ENCODE data around the gene MED9.

MED9 gene

DNA sequence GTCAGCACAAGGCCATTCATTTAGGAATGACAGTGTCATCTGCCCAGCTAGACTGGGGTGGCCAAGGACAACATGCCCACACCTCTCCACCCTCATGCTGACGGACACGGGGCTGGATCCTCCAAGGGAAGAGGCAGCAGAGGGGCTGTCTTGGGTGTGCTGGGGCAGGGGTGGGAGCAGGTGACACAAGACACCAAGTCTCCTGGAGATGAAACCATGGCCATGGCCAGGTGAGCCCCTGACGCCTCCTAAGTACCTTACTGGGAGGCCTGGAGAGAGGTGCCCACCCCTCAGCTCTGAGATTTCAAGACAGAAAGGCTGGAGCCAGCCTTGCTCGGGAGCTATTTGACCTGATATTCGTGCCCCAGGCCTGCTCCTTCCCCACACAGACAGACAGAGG lies 28.4 kb downstream of the MED9 start:
- no peak for DNase-seq

DNA sequence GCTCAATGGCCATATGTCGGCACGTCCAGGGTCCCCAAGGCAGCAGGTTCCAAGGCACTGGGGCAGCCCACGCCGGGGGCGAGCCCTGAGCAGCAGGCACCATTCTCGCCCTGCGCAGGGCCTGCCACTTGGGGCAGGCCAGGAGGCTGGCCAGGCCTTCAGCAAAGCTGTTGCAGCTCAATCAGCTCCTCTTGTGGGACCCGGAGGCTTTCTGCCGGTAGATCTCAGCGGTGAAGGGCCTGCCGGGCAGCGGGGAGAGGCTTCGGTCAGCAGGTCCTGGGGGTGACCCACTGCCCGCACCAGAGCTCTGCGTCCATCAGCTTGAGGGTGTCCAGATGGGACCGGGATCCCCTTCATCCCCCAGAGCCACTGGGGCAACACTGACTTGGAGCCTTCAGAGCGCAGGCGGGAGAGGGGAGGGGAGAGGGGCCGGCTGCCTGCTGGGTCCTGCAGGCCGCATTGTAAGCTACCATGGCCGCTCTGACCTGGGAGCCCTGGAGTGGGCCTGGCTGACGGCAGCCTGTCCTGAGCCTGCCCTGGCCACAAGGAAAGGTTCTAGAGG lies 28.9 kb downstream of the MED9 start:
- no peak for DNase-seq

DNA sequence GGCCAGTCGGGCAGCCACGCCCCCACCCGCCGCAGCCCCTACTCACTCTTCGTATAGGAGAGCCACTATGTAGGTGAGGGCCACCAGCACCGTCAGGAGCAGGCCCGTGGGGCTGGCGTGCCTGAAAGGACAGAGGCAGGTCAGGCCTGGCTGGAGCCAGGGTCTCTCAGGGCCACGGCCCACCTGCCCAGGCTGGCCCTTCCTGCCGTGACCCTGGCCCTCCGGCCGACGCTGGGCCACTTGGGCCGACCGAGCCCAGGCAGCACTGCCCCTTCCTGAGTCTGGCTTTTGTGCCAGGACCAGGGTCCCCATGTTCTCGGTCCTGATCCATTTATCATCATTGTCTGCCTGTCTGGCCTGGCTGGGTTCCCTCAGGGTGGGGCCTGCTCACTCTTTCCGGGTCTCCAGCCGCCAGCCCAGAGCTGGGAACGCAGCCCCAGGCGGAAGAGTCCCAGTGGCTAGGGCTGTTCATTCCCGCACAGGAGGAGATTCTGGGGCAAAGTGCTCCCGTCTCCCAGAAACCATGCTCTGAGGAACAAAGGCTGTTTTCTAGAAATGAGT lies 29.5 kb downstream of the MED9 start:
- no peak for DNase-seq

DNA sequence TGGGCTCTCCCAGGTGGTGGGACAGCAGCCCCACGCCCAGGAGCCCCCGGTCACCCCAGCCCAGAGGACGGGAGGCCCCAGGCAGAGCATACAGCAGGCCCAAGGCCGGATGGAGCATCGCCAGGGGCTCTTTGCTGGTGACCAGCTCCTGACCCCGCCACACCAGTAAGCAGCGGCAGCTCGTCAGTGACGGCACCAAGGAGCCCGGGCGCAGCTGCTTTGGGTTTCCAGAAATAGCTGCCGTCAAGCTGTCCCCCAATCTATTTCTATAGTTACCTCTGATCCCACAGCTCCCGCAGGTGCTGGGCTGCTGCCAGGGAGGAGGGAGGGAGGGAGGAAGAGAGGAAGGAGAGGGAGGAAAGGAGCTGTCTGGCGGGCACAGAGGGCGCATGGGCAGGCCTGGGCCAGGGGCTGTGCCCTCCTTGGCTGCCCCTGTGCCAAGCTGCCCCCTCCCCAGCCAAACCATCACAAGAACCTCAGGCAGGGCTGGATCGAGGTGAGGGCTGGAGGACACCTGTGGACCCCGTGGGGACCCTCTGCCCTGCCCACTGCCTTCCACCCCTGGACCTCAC lies 30.2 kb downstream of the MED9 start:
- no peak for DNase-seq

DNA sequence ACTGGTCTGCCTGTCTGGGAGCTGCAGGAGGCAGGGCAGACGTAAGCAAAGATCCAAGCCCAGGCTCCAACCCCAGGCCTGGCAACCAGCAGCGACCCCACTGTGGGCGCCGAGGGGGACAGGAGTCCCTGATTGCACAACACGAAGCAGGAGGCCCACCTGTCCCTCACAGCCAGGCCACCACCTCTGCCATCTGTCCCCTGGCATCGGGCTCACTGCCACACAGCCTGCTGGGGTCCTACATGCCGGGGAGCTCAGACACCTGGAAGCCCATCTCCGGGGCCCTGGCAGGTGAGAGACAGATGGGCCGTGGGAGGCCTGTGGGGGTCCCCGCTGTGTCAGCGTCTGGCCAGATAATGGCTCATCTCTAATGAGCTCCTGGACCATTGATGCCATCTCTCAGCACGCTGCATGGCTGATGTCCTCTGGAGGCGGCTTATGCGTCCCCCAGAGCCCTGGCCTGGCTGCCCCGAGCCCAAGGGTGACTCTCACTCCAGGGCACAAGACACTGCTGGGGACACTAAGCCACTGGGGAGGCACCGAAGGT lies 30.7 kb downstream of the MED9 start:
- DNase-seq, result no peak

DNA sequence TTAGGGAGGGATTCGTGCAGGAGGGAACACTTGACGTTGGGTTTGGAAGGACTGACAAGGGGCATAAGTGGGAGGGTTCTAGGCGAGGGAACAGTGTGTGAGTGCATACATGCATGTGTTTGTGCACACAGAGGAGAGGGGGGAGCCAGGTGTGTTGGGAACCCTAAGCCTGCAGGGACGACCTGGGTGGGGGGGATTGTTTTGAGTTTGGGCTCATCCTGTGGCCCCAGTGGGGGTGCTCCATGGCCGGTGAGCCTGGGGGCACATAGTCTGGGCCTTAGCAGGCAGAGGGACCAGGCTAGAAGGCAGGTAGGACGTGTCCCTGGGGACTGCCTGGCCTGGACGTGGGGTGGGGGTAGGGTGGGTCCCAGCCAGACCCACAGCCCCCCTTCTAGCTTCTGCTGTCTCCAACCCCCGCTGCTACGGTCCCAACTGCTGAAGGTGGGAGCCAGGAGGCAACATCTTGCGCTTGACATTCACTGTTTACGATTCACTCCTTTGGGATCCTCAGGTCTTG lies 31.3 kb downstream of the MED9 start:
- no peak for DNase-seq

DNA sequence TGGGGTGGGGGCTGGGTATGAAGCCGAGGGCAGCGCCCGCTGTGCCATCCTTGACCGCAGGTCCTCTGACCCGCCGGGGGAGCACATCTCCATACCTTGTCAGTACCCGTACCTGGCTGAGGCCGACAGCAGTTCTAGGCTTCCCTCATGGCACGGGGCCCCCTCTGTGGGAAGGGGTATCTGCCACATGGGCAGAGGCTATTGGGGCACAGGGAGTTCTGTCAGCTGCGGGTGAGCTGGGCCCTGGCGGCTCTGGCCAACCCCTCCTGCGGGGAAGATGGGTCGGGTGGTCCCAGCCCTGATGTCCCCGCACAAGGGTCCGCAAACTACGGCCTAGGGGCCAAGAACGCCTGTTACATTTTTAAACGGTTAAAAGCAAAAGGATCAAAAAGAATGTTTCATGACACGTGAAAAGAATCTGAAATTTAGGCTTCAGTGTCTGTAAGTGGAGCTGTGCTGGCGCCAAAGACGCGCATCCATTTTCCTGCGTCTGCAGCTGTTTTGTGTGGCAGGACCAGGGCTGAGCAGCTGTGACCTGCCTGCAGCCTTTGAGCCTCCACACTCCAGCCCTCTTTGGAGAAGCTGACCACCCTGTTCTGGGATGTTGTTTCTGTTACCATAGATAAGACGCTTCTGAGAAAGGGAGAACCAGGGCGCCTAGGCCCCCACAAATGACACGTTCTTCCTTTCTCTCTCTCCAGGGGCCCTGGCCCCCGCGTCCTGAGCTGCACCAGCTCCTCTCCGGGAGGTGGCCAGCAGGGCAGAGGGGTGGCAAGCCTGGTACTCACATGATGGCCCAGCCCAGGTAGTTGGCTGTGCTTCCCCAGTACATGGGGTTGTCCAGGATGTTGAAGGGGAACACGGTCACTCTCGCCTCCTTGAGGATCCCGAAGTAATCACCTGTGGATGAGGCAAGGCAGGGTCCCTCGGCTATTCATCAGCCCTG lies 32.1 kb downstream of the MED9 start:
- no peak for DNase-seq

DNA sequence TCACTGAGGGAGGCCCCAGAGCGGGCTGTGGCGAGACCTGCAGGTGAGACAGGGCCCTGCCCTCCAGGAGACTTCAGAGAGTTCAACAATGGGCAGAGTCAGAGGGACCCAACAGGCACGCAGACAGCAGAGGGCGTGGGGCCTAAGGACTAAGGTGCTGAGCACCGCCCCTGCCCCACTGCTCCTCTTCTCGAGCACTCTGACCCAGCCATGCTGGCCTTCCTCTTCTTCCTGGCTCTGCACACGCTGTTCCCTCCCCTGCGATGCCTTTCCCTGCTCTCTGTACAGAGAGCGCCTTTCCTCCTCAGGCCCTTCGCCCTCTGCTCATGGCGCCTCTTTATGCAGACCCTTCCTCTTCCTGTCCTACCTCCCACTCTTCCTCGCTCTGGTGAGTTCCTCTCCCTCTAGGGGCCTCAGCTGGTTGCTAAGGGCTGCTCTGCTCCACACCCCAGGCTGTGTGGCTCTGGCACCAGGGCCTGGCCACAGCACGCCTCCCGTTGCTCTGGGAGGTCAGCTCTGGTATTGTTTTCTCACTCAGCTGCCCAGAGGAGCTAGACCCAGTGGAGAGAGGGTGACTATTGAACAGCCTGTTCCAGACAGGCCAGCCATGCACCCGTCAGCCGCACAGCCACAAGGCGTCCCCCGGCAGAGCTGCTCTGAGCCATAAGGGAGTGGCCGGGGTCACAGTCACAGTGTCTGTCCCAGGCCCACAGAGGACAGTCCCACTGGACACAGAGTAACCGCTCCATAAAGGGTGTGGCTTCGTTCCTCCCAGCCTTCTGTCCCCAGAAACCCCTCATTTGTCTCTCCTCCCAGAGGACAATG lies 33.0 kb downstream of the MED9 start:
- no peak for DNase-seq

DNA sequence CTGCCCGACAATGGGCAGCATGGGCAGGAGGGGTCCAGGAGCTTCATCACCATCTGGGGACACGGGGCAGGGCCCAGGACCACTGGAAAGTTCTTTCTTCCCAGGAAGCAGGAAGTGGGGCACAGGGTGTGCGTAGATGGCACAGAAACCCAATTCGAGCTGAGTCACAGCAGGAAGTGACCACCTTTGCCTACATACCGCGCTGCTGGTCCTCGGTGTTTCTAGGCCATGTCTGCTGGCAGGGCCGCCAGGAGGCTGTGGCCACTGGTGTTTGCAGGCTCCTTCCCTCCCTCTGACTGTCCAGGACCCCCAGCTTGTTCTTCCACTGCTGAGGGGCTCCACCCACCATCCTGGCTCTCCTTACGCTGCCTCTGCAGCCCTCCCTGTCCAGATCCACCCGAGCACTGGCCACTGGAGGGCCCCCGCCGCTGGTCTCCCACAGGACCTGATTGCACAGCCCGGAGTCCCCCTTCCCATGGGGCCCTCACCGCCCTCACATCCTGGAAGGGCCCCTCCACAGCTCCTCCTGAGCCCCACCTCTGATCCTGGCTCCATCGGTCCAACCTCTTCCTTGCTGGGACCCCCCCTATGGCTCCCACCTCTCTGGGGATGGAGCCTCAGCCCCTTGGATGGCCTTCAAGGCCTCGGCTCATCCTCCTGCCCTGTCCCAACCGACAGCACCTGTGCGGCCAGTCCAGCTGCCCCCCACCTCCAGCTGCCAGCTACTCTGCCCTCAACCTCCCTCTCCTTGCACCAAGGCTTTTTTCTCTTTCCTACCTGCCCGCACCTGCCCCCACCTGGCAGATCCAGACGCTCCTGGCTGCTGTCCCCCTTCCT lies 33.9 kb downstream of the MED9 start:
- no peak for DNase-seq

DNA sequence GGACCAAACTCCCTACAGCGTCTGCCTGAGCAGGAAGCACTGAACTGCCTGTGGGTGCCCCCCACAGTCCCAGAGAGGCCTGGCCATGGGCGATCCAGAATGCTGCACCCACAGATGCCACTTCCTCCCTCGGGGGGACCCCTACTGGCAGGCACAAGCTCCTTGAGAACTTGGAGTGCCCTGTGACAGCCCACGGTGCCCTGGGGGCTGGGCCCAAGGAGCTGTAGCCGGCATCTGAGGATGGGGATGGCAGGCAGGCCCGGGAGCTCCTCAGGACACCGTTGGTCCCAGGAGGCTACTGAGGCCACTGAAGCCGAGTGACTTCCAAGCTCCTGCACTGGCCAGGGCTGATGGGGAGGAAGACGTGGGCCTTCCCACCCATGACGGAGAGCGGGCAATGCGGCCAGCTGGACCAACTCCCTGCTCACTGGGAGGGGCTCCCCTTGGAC lies 34.5 kb downstream of the MED9 start:
- no peak for DNase-seq

DNA sequence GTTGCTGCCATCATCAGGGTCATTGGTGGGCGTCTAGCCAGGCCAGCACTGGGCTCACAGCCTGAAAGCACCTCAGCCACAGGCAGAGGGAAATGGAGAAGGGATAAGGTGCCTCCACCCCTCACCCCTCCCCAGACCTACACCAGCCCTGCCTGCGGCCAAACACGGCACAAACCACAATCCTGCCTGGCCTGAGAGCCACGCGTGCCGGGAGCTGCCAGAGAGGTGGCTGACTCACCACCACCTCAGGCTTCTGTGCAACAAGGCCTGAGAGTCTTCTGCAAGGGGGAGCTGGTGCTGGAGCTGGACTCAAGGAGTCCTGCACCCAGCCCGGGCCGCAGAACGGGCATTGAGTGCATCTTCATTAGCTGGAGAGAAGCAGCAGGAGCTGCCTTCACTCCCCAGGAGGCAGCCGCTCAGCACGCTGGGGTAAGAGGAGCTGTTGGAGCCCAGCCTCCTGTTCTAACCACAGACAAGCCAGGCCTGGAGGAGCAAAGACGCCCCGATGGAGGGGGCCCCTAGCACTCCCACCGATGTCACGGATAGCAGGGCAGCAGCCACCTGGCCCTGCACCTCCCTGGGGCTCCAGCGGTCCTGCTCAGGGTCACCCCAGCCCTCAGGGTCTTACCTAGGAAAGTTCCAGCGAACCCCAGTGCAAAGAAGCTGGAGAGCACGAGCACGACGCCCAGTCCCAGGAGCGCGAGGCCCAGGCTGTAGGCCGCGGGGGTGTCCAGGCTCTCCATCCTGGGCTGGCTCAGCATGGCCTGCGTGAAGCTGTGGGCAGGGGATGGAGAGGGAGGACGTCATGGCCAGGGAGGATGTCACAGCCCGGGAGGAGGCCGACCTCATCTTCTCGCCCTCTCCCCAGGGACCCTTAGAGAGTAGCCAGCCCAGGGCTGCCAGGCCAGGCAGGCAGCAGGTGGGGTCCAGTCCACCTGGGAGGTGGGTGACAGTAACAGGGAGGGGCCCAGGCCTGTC lies 35.4 kb downstream of the MED9 start:
- peak; percentile 84 for DNase-seq

DNA sequence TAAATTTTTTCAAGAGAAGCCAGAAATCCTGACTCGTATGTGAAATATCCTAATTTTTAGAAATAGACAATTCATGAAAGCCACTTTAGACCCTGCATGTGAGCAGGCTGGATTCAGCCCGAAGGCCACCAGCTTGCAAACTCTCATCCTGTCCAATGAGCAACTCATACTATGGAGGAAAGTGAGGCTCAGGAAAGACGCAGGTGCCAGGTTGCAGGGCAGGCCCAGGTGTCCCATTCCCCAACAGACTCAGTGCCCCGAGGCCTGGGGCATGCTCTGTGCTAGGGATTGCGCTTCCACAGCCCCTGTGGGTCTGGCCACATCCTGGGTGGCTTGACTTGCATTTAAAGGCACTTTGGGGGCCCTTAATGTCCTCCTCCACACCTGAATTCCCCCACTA lies 36.1 kb downstream of the MED9 start:
- no peak for DNase-seq

DNA sequence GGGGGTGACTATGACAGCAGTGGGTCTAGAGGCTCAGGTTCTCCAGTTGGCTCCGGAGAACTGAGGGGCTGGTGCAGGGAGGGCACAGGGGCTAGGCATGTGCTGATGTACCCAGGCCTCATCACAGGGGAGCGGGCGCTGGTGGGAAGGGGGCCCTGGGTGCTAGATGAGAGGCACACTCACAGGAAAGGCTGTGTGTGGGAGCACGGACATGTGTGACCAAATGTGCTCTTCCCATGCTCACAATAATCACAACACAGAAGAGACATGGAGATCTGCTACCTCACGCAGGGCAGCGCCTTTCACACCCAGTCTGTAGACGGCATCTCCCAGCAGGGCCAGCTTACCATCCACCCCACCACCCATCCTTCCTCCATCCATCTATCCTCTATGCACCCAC lies 36.8 kb downstream of the MED9 start:
- no peak for DNase-seq

DNA sequence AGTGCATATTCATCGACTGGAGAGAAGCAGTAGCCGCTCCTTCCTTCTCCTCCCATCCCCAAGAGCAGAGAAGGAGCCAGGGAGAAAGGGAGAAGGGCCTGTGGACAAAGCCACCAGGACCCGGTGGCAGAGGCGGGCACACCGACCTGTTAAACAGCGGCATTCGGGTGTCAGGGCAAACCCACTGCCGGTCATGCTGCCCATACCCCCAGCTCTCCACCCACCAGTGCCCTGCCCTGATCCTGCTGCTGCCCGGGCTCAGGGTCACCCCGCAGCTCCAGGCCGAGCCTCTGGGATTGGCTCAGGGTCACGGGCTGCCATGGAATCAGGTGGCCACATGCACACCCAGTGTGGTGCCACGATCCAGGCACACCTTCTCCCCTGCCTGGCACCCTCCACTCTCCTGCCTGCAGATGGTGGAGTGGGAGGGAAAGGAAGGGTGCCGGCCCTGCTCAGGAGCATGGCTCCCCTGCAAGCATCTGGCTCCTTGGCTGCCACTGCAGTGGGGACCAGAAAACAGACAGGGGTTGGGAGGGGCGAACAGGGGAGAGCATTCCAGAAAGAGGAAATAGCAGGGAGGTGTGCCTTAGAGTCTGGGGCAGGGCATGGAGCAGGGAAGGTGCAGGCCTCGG lies 37.7 kb downstream of the MED9 start:
- DNase-seq, result no peak

DNA sequence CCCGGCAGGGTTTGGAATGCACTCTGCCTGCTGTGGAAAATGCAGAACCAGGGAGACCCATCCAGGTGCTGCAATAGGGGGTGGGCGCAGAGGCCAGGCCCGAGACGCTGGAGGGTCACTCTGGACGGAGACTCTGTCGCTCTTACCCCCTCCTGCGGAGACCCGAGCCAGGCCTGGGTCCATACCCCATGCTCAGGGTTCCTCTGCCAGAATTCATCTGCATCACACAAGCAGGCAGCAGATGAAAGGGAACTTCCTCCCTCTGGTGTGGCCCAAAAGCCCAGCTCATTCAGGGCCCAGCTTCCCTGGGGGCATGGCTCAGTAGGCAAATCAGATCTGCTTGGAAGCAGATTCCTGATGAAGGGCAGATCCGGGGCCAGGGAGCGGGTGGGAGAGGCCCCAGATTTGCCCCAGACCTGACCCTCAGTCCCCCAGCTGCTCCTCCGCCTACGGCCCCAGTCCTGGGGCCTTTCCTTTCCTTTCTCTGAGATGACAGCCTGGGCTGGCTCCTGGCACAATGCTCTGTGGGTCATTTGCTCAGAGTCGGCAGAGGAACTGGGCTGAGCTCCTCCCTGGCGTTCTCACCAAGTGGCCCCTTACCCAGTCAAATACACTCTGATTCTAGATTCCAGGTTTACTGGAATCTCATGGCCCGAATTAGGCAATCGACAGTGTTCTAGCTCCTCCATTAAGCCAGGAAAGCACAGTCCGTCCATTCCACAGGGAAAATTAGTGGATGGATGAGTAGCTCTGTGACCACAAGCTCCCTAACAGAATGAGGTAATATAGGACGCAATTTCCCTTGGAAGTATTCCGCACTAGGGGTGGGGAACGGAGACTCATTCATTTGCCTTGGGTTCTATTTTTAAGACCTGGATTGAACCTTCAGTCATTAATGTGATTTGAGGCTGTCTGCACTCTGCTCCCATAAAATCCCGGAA lies 38.5 kb downstream of the MED9 start:
- peak; percentile 81 for DNase-seq

DNA sequence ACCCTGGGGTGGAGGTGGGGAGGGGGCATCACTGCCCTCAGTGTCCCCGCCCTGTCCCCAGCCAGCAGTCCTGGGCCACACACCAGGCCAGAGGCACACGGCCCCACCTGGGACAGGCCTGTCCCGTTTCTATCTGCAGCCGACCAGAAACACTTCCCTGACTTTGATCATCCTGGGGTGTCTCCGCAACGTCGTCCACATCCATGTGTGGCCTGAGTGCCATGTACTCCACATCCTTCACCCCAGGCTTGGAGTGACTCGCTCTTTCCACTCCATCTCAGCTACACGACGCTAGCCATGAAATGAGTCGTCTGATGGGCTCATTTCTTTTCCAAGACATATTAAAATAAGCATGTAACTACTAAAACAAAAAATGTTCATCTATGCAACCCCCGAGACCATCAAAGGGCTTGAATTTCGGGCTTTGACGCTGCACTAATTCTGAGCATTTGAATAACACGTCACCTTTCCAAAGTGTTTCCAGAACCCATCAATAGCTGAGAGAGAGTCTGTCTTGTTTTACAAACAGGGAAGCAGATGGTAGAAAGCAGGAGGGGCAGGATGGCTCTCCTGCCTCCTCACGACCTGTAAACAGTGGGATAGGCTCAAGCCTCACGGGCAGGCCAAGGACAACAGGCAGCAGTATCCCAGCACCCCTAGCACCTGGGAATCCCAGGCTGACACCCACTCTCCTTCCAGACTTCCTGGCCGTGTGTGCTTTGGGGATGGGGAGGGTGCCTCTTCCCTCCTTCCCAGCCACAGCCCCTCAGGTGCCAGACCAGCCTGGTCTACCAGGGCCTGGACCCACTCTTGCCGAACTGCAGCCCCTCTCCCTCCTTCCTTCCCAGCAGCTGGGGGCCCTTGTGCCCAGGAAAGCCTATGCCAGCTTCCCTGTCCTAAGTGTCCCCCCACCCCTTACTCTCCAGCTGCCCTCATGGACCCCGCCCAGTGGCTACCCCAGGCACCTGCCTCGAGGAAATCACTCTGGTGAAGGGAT lies 39.4 kb downstream of the MED9 start:
- DNase-seq, result peak; percentile 72
